ENCODE data around the gene SIN3A. TPM values are rescaled to one million over a fixed set of nuclear protein-coding genes. Genes with fewer than 3 reads are reported as not detected.

The SIN3A gene
- total and polyA plus RNA-seq, 9 of the 15 experiments (the other 6 are each of a cell fraction or from before 2014, with no cell fraction given): 11.1 to 70.3 (median 25.3) TPM

- TF ChIP-seq MGA (IDR thresholded peaks at IDR 0.05) (no peak), ETV6 (IDR thresholded peaks at IDR 0.05; ENCODE audit: borderline replicate concordance in 1 of 2, low read depth in 2 of 2, low read length in 1 of 2) (no peak; a peak in 1 of 4 replicates), ETV6 (CRISPR knock-in tag; IDR thresholded peaks at IDR 0.05; ENCODE audit: borderline replicate concordance) (no peak), SRSF9 (IDR thresholded peaks at IDR 0.05; ENCODE audit: borderline replicate concordance, low read depth, low read length) (no peak), KLF10 (CRISPR knock-in tag; IDR thresholded peaks at IDR 0.05) (no peak), THRB (CRISPR knock-in tag; conservative IDR thresholded peaks at IDR 0.05) (0 out of 2 replicates have a peak, but pooled peaks have one; percentile 18), ZSCAN32 (CRISPR knock-in tag; IDR thresholded peaks at IDR 0.05) (no peak), IRF2 (CRISPR knock-in tag; IDR thresholded peaks at IDR 0.05) (no peak), TAF7 (tag; IDR thresholded peaks at IDR 0.05) (peak; percentile 88), NR2C2 (CRISPR knock-in tag; IDR thresholded peaks at IDR 0.05) (peak; percentile 58), NR2C2 (tag; IDR thresholded peaks at IDR 0.05) (peak; percentile 89), NFXL1 (CRISPR knock-in tag; IDR thresholded peaks at IDR 0.05) (no peak), FOXK1 (CRISPR knock-in tag; IDR thresholded peaks at IDR 0.05; ENCODE audit: borderline replicate concordance) (no peak), RBM22 (IDR thresholded peaks at IDR 0.05; ENCODE audit: low read depth, low read length, poor library complexity, severe bottlenecking) (peak; percentile 95)
Observed at GRCh38 chr15:75367913-75368688, 83.4 kb downstream of the SIN3A start, which contains the start of gene MAN2C1 (continued).

Measured in K562 (cell line).